ENCODE data around the gene PRC1. TPM values are rescaled to one million over a fixed set of nuclear protein-coding genes. Genes with fewer than 3 reads are reported as not detected.

PRC1 gene
- total RNA-seq, 1 experiment from 2014 or later = 260 TPM

GRCh38 chr15:90981681-90982080 is 12.7 kb downstream of the PRC1 start:
- H3K9me3 Mint-ChIP-seq (ENCODE audit: low read depth, unreplicated experiment) = no peaks in the 10 kb centered on the region
- no peak overlapping the region for H3K27ac Mint-ChIP-seq (ENCODE audit: unreplicated experiment)
- H3K36me3 Mint-ChIP-seq (ENCODE audit: insufficient read depth, unreplicated experiment) = peaks cover 56% of the 10 kb centered on the region
- no peak overlapping the region for H3K4me3 Mint-ChIP-seq (ENCODE audit: low read depth, unreplicated experiment)
- intact Hi-C loops (cut with micrococcal nuclease; ENCODE audit: unreplicated experiment) = no loop called here
- H3K4me1 Mint-ChIP-seq (ENCODE audit: low read depth, unreplicated experiment) = no peaks in the 10 kb centered on the region
- TF ChIP-seq CTCF (IDR thresholded peaks at IDR 0.05; ENCODE audit: unreplicated experiment) = no peak
- no peak for DNase-seq
- BruUV-seq (replicated peaks) = no TSS peak
- no peaks in the 10 kb centered on the region for H3K27me3 Mint-ChIP-seq (ENCODE audit: unreplicated experiment)
- CTCF ChIA-PET = interaction anchor here (0.7 kb wide), 1 partner anchor 45 kb away, joined by 3 read pairs; no protein-coding TSS in a partner anchor

- intact Hi-C loops (cut with micrococcal nuclease; ENCODE audit: unreplicated experiment) = no loop called here
- H3K9me3 Mint-ChIP-seq (ENCODE audit: low read depth, unreplicated experiment) = no peaks in the 10 kb centered on the region
- H3K27me3 Mint-ChIP-seq (ENCODE audit: unreplicated experiment) = no peaks in the 10 kb centered on the region
- no peaks in the 10 kb centered on the region for H3K4me1 Mint-ChIP-seq (ENCODE audit: low read depth, unreplicated experiment)
- BruUV-seq (replicated peaks) = no TSS peak
- H3K4me3 Mint-ChIP-seq (ENCODE audit: low read depth, unreplicated experiment) = no peak overlapping the region
- H3K36me3 Mint-ChIP-seq (ENCODE audit: insufficient read depth, unreplicated experiment) = peaks cover 63% of the 10 kb centered on the region
- DNase-seq = no peak
- CTCF ChIA-PET = no interaction called here
- H3K27ac Mint-ChIP-seq (ENCODE audit: unreplicated experiment) = peak overlapping the region; percentile 8
- TF ChIP-seq CTCF (IDR thresholded peaks at IDR 0.05; ENCODE audit: unreplicated experiment) = no peak
Observed at GRCh38 chr15:90979582-90979981, 14.8 kb downstream of the PRC1 start.

DNA sequence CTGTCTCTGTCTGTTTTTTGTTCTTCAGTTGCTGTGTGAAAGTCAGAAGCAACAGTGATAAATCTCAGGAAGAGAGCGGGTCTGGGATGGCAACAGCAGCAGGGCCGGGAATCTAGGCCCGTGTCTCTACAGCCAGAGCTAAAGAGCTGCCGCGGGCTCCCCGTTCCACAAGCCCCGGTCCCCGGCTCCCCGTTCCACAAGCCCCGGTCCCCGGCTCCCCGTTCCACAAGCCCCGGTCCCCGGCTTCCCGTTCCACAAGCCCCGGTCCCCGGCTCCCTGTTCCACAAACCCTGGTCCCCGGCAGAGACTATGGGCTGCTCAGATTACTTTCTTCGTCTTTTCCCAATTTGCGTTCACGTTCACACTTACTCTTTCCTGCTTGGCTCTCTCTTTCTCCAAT is 20.1 kb downstream of the PRC1 start:
- Mint-ChIP-seq H3K36me3 (ENCODE audit: insufficient read depth, unreplicated experiment) (peaks cover 74% of the 10 kb centered on the region), H3K27me3 (ENCODE audit: unreplicated experiment) (no peaks in the 10 kb centered on the region)
- no TSS peak for BruUV-seq (replicated peaks)

GRCh38 chr15:90972133-90972532 is 22.2 kb downstream of the PRC1 start:
- BruUV-seq (replicated peaks) = no TSS peak
- H3K36me3 Mint-ChIP-seq (ENCODE audit: insufficient read depth, unreplicated experiment) = peaks cover 56% of the 10 kb centered on the region
- no peaks in the 10 kb centered on the region for H3K9me3 Mint-ChIP-seq (ENCODE audit: low read depth, unreplicated experiment)
- no peak overlapping the region for H3K4me3 Mint-ChIP-seq (ENCODE audit: low read depth, unreplicated experiment)
- intact Hi-C loops (cut with micrococcal nuclease; ENCODE audit: unreplicated experiment) = no loop called here
- CTCF ChIA-PET = interaction anchor here (0.7 to 1.2 kb wide), 3 partner anchors 37 to 450 kb away, joined by 3 to 6 read pairs (median 4); partner anchors contain the start of gene UNC45A
- H3K27ac Mint-ChIP-seq (ENCODE audit: unreplicated experiment) = no peak overlapping the region
- H3K27me3 Mint-ChIP-seq (ENCODE audit: unreplicated experiment) = no peaks in the 10 kb centered on the region
- TF ChIP-seq CTCF (IDR thresholded peaks at IDR 0.05; ENCODE audit: unreplicated experiment) = no peak
- no peaks in the 10 kb centered on the region for H3K4me1 Mint-ChIP-seq (ENCODE audit: low read depth, unreplicated experiment)
- DNase-seq = no peak

More for the DNA sequence above, 20.1 kb downstream of the PRC1 start:
- intact Hi-C loops (cut with micrococcal nuclease; ENCODE audit: unreplicated experiment) = no loop called here
- no peaks in the 10 kb centered on the region for H3K9me3 Mint-ChIP-seq (ENCODE audit: low read depth, unreplicated experiment)
- no peak overlapping the region for H3K27ac Mint-ChIP-seq (ENCODE audit: unreplicated experiment)
- H3K4me3 Mint-ChIP-seq (ENCODE audit: low read depth, unreplicated experiment) = no peak overlapping the region
- TF ChIP-seq CTCF (IDR thresholded peaks at IDR 0.05; ENCODE audit: unreplicated experiment) = no peak
- no peaks in the 10 kb centered on the region for H3K4me1 Mint-ChIP-seq (ENCODE audit: low read depth, unreplicated experiment)
- CTCF ChIA-PET = no interaction called here
- DNase-seq = no peak
